SH-SY5Y (cell line): Measurements from ENCODE around the gene PIK3CD.

Source experiments
- GATA2 ChIP-seq: IDR thresholded peaks from 2 replicates; pipeline ENCODE4 v1.6.1; 2011; ENCODE audit warnings: mild to moderate bottlenecking, low read depth, low read length
- GATA3 ChIP-seq: IDR thresholded peaks from 2 replicates; pipeline ENCODE4 v1.6.1; 2011; ENCODE audit warnings: low read depth, mild to moderate bottlenecking, low read length, moderate library complexity

Gene PIK3CD

DNA sequence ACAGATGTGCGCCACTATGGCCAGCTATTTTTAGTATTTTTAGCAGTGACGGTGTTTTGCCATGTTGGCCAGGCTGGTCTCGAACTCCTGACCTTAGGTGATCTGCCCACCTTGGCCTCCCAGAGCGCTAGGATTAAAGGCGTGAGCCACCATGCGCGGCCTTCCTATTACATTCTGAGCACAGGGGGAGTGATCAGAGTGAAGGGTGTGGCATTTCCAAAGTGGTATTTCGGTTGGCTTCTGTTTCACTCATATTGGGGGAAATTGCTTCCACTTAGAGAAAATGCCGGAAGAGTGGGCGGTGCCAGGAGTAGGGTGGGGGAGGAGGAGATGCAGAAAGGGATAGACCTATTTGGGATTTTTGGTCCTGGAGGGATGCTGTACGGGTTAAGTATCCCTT, 4.3 kb downstream of the PIK3CD start:
- TF ChIP-seq GATA3: no peak
- no peak for TF ChIP-seq GATA2

DNA sequence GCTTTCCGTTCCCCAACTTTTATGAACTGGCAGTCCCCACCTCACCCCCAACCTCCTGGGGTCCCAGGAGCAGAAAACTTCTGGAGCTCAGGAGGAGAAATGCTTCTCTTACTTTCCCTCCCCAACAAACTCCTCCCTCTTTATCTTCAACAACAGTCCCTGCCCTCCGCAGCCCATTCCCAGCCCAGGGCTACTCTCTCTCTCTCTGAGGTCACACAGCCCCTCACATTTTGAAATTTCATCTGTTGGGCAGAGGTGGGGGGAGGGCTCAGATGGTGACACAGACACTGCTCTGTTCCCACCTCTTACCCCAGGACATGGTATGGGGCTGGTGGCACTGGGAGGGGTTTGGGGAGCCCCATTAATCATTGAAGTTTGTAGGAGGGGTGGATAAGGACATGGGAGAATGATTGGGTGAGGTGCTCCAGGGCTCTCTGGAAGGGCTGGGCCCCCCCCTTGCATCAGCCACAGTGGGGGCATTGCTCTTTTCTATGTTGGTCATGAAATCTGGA, 6.0 kb downstream of the PIK3CD start:
- TF ChIP-seq GATA2 (no peak), GATA3 (no peak)

DNA sequence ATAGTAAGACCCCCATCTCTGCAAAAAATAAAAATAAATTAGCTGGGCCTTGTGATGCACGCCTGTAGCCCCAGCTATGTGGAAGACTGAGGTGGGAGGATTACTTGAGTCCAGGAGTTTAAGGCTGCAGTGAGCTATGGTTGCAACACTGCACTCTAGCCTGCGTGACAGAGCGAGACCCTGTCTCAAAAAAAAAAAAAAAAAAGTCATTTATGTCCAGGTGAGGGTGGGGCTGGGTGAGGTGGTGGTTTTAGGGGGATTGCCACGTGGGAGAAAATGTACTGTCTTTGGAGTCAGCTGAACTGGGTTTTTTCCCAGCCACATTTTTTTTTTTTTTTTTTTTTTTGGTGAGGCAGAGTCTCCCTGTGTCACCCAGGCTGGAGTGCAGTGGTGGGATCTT, 6.7 kb downstream of the PIK3CD start:
- TF ChIP-seq GATA3: no peak
- no peak for TF ChIP-seq GATA2

DNA sequence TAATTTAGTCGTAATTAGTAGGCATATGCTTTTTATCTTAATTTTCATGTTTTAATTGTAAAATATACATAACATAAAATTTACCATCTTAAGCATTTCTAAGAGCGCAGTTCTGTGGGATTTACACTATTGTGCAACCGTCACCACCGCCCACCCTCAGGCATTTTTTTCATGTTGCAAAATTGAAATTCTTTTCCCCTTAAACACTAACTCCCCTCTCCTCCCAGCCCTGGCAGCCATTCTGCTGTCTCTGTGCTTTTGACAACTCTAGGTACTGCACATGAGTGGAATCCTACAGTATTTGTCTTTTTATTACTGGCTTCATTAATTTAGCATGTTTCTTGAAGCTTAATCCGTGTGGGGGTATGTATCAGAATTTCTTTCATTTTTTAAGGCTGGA, 7.8 kb downstream of the PIK3CD start:
- TF ChIP-seq GATA2: no peak
- no peak for TF ChIP-seq GATA3

DNA sequence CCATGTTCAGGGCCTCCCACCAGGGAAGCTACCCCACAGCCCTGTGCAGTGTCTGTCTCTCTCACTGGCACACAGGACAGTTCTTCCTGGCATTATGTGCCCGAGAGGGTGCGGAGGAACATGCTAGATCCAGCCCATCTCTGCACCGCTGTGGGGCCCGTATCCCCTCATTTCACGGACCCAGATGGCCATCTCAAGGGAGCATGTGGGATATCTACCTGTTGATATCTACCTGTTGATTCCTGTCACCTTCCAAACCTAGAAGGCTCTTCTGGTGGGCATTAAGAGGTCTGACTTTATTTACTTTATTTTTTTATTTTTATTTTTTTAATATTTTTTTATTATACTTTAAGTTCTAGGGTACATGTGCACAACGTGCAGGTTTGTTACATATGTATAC, 11.7 kb downstream of the PIK3CD start:
- no peak for TF ChIP-seq GATA2
- no peak for TF ChIP-seq GATA3

DNA sequence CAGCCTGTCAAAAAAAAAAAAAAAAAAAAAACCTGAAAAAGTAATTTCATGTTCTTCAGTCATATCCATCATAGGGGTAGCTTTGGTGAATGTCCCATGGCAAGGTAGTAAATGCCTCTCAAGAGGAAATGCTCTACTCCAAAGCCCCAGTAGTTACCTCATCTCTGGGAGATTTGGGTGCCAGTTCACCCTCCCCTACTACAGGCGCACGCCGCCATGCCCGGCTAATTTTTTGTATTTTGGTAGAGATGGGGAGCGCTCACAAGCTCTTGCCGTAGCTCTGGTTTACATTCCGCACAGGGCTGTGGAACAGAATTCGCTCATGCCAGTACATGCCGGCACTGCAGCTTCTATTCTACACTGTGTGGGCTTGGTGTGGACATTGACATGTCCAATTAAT, 13.7 kb downstream of the PIK3CD start:
- TF ChIP-seq GATA2 (no peak), GATA3 (no peak)

DNA sequence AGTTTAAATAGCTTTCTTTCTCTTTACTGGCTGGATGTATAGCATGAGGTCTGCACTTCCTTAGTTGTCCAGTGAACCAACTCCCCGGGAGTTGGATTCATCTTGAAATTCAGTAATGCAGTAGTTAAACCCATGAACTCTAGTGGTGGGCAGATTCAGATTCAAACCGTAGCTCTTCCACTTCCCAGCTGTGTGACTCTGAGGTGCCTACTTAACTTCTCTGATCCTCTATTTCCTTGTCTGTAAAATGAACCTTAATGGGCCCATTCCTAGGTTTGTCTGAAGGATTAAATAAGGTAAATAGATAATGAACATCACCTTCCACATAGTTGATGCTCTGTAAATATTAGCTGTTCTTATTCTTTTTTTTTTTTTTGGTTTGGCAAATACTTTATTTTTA, 16.5 kb downstream of the PIK3CD start:
- no peak for TF ChIP-seq GATA3
- TF ChIP-seq GATA2: no peak

DNA sequence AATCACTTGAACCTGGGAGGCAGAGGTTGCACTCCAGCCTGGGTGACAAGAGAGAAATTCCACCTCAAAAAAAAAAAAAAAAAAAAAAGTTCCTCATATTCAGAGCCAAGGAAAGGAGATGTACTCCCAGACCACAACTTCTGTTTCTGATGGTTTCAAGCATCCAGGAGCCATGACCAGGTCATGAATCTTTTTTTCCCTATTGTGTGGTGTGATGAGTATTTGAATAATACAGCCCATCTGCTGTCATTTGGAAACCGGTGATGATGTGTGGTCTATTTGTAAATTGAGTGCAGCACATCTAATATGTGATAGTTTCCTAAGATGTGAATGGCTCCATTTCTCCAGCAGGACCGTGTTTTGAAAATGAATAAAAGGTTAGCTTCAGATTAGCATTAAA, 18.6 kb downstream of the PIK3CD start:
- TF ChIP-seq GATA3: no peak
- TF ChIP-seq GATA2: no peak

DNA sequence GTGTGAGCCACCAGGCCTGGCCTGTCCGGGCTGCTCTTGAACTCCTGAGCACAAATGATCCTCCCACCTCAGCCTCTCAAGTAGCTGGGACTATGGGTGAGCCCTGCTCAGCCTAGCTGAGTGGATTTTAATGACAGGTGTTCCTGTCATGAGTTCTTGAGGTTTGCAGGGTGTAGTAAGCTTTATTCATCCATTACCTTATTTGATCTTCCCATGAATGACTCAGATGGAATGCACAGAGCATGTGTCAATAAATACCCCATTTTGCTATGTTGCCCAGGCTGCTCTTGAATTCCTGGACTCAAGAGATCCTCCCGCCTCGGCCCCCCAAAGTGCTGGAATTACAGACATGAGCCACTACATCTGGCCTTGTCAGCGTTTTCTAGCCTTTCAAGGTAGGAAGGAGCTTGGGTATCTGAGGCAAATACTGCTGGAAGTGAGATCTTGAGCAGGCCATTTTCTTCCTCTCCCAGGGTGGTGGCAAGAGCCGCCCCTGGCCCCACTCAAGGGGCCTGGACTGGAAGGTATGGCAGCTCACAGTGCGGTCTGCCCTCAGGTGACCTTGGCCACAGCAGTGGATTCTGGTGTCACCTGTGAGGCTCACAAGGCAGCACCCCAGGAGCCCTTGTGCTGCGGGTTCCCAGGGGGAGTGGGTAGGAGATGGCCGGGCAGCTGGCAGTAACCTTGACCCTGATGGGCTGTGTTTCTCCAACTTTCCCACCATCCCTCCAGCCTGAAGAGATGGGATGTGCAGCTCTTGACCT, 20.0 kb downstream of the PIK3CD start:
- TF ChIP-seq GATA2: no peak
- no peak for TF ChIP-seq GATA3

DNA sequence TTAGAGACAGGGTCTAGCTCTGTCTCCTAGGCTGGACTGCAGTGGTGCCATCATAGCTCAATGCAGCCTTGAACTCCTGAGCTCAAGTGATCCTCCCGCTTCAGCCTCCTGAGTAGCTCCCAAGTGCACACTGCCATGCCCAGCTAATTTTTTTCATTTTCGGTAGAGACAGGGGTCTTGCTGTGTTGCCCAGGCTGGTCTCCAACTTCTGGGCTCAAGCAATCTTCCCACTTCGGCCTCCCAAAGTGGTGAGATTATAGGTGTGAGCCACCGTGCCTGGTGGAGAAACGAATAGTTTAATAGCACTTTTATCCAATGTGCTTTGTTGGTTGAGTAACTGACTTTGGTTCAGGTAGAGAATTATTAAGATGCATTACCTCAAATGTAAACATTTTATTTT, 20.9 kb downstream of the PIK3CD start:
- TF ChIP-seq GATA2 (no peak), GATA3 (no peak)

DNA sequence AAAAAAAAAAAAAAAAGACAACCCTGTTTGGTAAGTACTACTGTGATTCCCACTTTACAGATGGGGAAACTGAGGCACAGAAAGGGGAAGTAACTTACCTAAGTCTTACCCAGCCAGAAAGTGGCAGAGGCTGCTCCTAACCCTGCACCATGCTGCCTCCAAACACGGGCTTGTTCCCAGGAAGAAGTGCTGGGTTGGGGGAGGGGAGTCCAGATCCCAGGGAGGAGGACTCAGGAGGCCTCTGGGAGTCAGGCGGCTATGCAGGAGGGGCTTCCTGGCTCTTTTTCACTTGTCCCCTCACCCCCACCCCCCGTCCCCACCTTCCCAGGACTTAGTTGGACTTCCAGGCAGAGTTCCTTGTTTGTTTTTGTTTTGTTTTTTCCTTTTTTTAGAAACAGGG, 23.9 kb downstream of the PIK3CD start:
- TF ChIP-seq GATA2: no peak

DNA sequence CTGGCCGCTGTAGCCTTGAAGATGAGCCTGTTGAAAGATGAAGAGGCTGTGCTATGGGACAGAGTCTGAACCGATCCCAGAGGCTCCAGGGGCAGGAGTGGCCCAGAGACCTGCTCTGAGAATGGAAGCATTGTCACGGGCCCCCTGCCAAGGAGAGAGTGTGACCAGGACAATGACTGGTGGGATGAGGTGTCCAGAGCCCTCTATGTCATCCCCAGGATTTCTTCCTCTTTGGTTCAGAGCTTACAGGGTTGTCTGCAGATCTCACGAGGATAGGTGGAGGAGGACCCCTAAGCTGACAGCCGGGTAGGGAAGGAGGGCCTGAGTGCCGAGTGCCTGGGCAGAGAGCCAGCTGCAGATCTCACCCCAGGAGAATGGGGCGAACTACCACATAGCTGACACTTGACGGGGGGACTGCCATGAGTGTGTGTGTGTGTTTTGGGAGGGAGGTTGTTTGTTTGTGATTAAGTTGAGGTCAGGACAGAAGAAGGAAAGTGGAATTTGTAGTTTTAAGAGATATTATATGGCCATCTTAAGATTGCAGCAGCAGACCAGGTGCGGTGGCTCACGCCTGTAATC, 25.4 kb downstream of the PIK3CD start:
- TF ChIP-seq GATA2 (no peak), GATA3 (no peak)

DNA sequence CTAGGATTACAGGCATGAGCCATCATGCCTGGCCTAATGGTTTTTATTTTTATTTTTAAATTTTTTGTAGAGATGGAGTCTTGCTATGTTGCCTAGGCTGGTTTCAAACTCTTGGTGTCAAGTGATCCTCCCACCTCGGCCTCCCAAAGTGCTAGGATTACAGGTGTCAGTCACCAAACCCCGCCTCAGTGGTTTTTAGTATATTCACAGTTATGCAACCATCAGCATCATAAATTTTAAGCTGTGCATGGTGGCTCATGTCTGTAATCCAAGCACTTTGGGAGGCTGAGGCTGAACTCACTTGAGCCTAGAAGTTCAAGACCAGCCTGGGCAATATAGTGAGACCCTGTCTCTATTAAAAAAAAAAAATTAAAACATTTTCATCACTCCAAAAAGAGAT, 28.6 kb downstream of the PIK3CD start:
- TF ChIP-seq GATA3 (no peak), GATA2 (no peak)

DNA sequence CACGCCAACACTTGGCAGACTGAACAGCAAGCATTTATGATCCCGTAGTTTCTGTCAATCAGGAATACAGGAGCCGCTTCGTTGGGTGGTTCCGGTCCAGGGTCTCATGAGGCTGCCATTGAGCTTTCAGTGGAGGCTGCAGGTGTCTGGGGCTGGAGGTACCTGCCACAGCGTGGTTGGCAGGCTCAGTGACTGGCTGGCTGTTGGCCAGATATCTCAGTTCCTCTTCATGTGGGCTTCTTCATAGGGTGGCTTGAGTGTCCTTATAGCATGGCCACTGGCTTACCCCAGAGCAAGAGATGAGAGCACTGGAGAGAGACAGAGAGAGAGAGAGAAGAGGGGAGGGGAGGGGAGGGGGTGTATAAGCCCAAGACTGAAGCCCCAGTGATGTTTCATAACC, 29.3 kb downstream of the PIK3CD start:
- no peak for TF ChIP-seq GATA2
- no peak for TF ChIP-seq GATA3

DNA sequence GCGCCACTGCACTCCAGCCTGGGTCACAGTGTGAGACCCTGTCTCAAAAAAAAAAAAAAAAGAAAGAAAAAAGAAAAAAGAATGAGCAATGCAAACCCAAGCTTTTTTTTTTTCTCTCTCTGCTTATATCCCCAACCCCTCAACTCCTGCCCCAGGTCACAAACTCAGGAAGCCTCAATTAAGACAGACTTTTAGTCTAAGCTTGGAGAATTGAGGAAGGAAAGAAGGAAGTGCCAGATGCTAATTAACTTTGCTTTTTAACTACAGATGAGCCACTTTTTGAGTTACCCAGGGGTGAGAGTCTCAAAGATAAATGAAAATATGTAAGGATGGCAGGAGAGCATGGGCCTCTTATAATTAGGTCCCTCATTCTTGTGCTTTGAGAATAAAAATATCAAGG, 33.3 kb downstream of the PIK3CD start:
- TF ChIP-seq GATA3 (no peak), GATA2 (no peak)
